WERI-Rb-1 (cell line): ENCODE data around the gene TM4SF18.

Experiments
- DNase-seq: peaks from one replicate; pipeline ENCODE4 v3.0.0-alpha.2; 2020
- H3K27ac ChIP-seq: fragments of 250-450 bp; sonication (Bioruptor Pico); 2 replicates; pipeline ENCODE4 v1.5.1; 2020; ENCODE audit warnings: mild to moderate bottlenecking, moderate library complexity
- H3K27me3 ChIP-seq: fragments of 250-450 bp; sonication (Bioruptor Pico); 2 replicates; pipeline ENCODE4 v1.5.1; 2021; ENCODE audit warnings: mild to moderate bottlenecking, low read depth, moderate library complexity; ENCODE audit not compliant: insufficient read depth, severe bottlenecking
- H3K36me3 ChIP-seq: fragments of 250-450 bp; sonication (Bioruptor Pico); 2 replicates; pipeline ENCODE4 v1.5.1; 2020; ENCODE audit warnings: mild to moderate bottlenecking, moderate library complexity
- H3K4me3 ChIP-seq: 2 replicates; pipeline ENCODE4 v1.5.1; 2011; ENCODE audit warnings: low read depth, mild to moderate bottlenecking, control low read depth, low read length
- H3K9me3 ChIP-seq: fragments of 250-450 bp; sonication (Bioruptor Pico); 2 replicates; pipeline ENCODE4 v1.5.1; 2021; ENCODE audit warnings: mild to moderate bottlenecking, moderate library complexity; ENCODE audit not compliant: severe bottlenecking
- CTCF ChIP-seq: IDR thresholded peaks from 2 replicates; pipeline ENCODE4 v1.5.1; 2011; ENCODE audit warnings: low read depth, mild to moderate bottlenecking, control low read depth, inconsistent platforms, low read length

The TM4SF18 gene

DNA sequence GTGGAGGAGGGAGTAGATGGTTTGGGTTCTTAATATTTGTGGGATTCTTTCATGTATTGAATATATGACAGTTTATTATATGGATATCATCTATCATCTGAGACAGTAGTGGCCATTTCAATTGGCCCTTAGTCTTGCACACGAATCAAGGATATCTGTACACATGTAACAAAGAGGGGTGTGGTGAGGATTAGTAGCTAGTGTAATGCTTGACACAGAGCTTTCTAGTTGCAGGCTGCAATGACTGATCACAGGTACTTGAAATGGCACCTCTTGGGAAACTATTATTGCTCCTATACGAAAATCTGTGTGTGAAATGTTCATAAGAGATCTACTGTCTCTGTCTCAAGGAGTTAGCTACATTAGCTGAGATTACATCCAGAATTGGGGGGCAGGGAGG, 31.2 kb upstream of the TM4SF18 start:
- Histone ChIP-seq H3K36me3 (no peaks in the 10 kb centered on the region), H3K27me3 (no peaks in the 10 kb centered on the region), H3K9me3 (no peaks in the 10 kb centered on the region), H3K27ac (no peak overlapping the region), H3K4me3 (no peak overlapping the region)
- no peak for TF ChIP-seq CTCF
- DNase-seq, result no peak

GRCh38 chr3:149363053-149363452, 29.6 kb upstream of the TM4SF18 start:
- TF ChIP-seq CTCF, result no peak
- Histone ChIP-seq H3K4me3 (no peak overlapping the region), H3K27ac (no peak overlapping the region), H3K9me3 (no peaks in the 10 kb centered on the region), H3K27me3 (no peaks in the 10 kb centered on the region), H3K36me3 (no peaks in the 10 kb centered on the region)
- DNase-seq, result no peak

GRCh38 chr3:149362366-149362765, 28.9 kb upstream of the TM4SF18 start:
- H3K36me3 ChIP-seq, result no peaks in the 10 kb centered on the region
- no peak overlapping the region for H3K27ac ChIP-seq
- H3K27me3 ChIP-seq, result no peaks in the 10 kb centered on the region
- H3K4me3 ChIP-seq, result no peak overlapping the region
- no peak for TF ChIP-seq CTCF
- no peaks in the 10 kb centered on the region for H3K9me3 ChIP-seq
- DNase-seq, result no peak

GRCh38 chr3:149356630-149357029, 23.2 kb upstream of the TM4SF18 start:
- DNase-seq, result no peak
- no peaks in the 10 kb centered on the region for H3K27me3 ChIP-seq
- H3K27ac ChIP-seq, result no peak overlapping the region
- no peak for TF ChIP-seq CTCF
- H3K36me3 ChIP-seq, result no peaks in the 10 kb centered on the region
- no peaks in the 10 kb centered on the region for H3K9me3 ChIP-seq
- no peak overlapping the region for H3K4me3 ChIP-seq

DNA sequence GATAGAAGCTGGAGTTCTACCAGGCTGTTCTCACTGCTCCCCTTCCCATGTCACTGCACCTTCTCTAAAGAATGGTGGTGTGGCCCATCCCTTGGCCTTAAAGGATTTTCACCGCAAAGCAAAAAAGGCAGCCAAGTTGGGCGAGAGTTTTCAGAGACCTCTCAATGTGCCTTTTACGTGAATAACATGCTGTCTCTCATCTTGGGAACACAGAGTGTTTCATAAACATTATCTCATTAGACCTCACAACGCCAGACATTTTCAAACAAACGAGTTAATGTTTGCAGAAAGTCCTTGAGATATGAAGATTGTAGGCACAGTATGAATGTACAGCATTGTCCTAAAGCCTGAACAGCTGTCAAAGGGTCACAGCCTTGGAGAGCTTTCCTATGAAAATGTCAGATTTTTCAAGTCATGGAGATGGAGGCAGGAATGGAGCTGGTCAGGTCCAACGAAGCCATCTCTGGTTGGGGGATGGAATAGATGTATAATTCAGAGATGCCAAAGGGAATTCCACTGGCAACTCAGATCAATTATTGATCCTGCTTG, 22.7 kb upstream of the TM4SF18 start:
- no peaks in the 10 kb centered on the region for H3K36me3 ChIP-seq
- no peaks in the 10 kb centered on the region for H3K9me3 ChIP-seq
- DNase-seq, result no peak
- TF ChIP-seq CTCF, result no peak
- H3K27me3 ChIP-seq, result no peaks in the 10 kb centered on the region
- no peak overlapping the region for H3K4me3 ChIP-seq
- H3K27ac ChIP-seq, result no peak overlapping the region

- H3K36me3 ChIP-seq, result no peaks in the 10 kb centered on the region
- DNase-seq, result no peak
- no peaks in the 10 kb centered on the region for H3K27me3 ChIP-seq
- H3K4me3 ChIP-seq, result no peak overlapping the region
- TF ChIP-seq CTCF, result no peak
- H3K9me3 ChIP-seq, result no peaks in the 10 kb centered on the region
- H3K27ac ChIP-seq, result no peak overlapping the region
Measured at GRCh38 chr3:149353581-149354184, 20.2 kb upstream of the TM4SF18 start.
